Liver (tissue), 9 donors: ENCODE measurements around the gene ST3GAL3. TPM values are rescaled to one million over a fixed set of nuclear protein-coding genes. Genes with fewer than 3 reads are reported as not detected.

Experiments used
- DNase-seq: peaks from one replicate; pipeline ENCODE4 v3.0.0-alpha.2; 2017; ENCODE audit warnings: low spot score
- H3K27ac ChIP-seq, 2 donors: one replicate each; pipeline ENCODE4 v1.7.0; 2013; ENCODE audit warnings: inconsistent platforms in 2 of 2, low read length in 2 of 2, control low read depth in 1 of 2, low read depth in 1 of 2, mild to moderate bottlenecking in 1 of 2
- H3K27me3 ChIP-seq, 4 donors: one replicate each; pipeline versions ENCODE4 v1.6.1 to v1.7.0; 2013; ENCODE audit warnings: low read length in 3 of 4, inconsistent platforms in 1 of 4, mild to moderate bottlenecking in 1 of 4, moderate library complexity in 1 of 4; ENCODE audit not compliant: control insufficient read depth in 4 of 4, insufficient read depth in 4 of 4
- H3K36me3 ChIP-seq, 4 donors: one replicate each; pipeline versions ENCODE4 v1.6.1 to v1.7.0; 2013; ENCODE audit warnings: low read length in 3 of 4, mild to moderate bottlenecking in 3 of 4, low read depth in 1 of 4, moderate library complexity in 1 of 4; ENCODE audit not compliant: control insufficient read depth in 4 of 4, insufficient read depth in 3 of 4
- H3K4me1 ChIP-seq, 4 donors: one replicate each; pipeline versions ENCODE4 v1.6.1 to v1.7.0; 2013; ENCODE audit warnings: low read length in 3 of 4, mild to moderate bottlenecking in 3 of 4, moderate library complexity in 1 of 4; ENCODE audit not compliant: control insufficient read depth in 4 of 4, insufficient read depth in 4 of 4
- H3K4me3 ChIP-seq, 3 donors: one replicate each; pipeline versions ENCODE4 v1.6.1 to v1.7.0; 2013; ENCODE audit warnings: low read length in 3 of 3, control low read depth in 1 of 3, low read depth in 1 of 3, mild to moderate bottlenecking in 1 of 3
- H3K9ac ChIP-seq, 2 donors: one replicate each; pipeline ENCODE4 v1.7.0; 2013; ENCODE audit warnings: low read length in 2 of 2, mild to moderate bottlenecking in 2 of 2, moderate library complexity in 2 of 2, control low read depth in 1 of 2, low read depth in 1 of 2
- H3K9me3 ChIP-seq, 4 donors: one replicate each; pipeline versions ENCODE4 v1.6.1 to v1.7.0; 2013; ENCODE audit warnings: low read length in 3 of 4; ENCODE audit not compliant: control insufficient read depth in 4 of 4
- ATF3 ChIP-seq: IDR thresholded peaks from 2 replicates; pipeline ENCODE4 v1.6.1; 2016; ENCODE audit warnings: antibody characterized with exemption
- EGR1 ChIP-seq, 2 donors: IDR thresholded peaks; 2 replicates each; pipeline ENCODE4 v1.6.1; 2016 to 2018; ENCODE audit warnings: antibody characterized with exemption in 2 of 2, low read depth in 2 of 2
- FOXA1 ChIP-seq: IDR thresholded peaks from 2 replicates; pipeline ENCODE4 v1.6.1; 2016; ENCODE audit warnings: antibody characterized with exemption
- GABPA ChIP-seq, 2 donors: IDR thresholded peaks in 1 of 2; conservative IDR thresholded peaks in 1 of 2; 2 replicates each; pipeline ENCODE4 v1.6.1; 2016; ENCODE audit warnings: antibody characterized with exemption in 2 of 2, mild to moderate bottlenecking in 1 of 2, moderate library complexity in 1 of 2
- HNF4A ChIP-seq, 2 donors: conservative IDR thresholded peaks; 2 replicates each; pipeline ENCODE4 v1.6.1; 2016; ENCODE audit warnings: antibody characterized with exemption in 2 of 2, mild to moderate bottlenecking in 2 of 2
- HNF4G ChIP-seq: IDR thresholded peaks from 2 replicates; pipeline ENCODE4 v1.6.1; 2016; ENCODE audit warnings: antibody characterized with exemption
- MAX ChIP-seq: IDR thresholded peaks from 2 replicates; pipeline ENCODE4 v1.6.1; 2016; ENCODE audit warnings: antibody characterized with exemption
- NR2F2 ChIP-seq: IDR thresholded peaks from 2 replicates; pipeline ENCODE4 v1.6.1; 2016; ENCODE audit warnings: antibody characterized with exemption
- RAD21 ChIP-seq, 2 donors: IDR thresholded peaks; 2 replicates each; pipeline ENCODE4 v1.6.1; 2016; ENCODE audit warnings: antibody characterized with exemption in 2 of 2, mild to moderate bottlenecking in 2 of 2
- REST ChIP-seq: IDR thresholded peaks from 2 replicates; pipeline ENCODE4 v1.6.1; 2016; ENCODE audit warnings: antibody characterized with exemption, mild to moderate bottlenecking
- RXRA ChIP-seq, 2 donors: IDR thresholded peaks; 2 replicates each; pipeline ENCODE4 v1.6.1; 2017 to 2018; ENCODE audit warnings: antibody characterized with exemption in 2 of 2, mild to moderate bottlenecking in 1 of 2
- SP1 ChIP-seq: IDR thresholded peaks from 2 replicates; pipeline ENCODE4 v1.6.1; 2018; ENCODE audit warnings: antibody characterized with exemption, mild to moderate bottlenecking
- TAF1 ChIP-seq: conservative IDR thresholded peaks from 2 replicates; pipeline ENCODE4 v1.6.1; 2016; ENCODE audit warnings: antibody characterized with exemption, mild to moderate bottlenecking
- YY1 ChIP-seq: IDR thresholded peaks from 2 replicates; pipeline ENCODE4 v1.6.1; 2016; ENCODE audit warnings: antibody characterized with exemption, mild to moderate bottlenecking
- WGBS: extraction: QIAGEN DNeasy Blood & Tissue Kit; methylation state at CpG from one replicate; pipeline ENCODE4 v1.1.7; 2013; 5-methylcytosine and 5-hydroxymethylcytosine counted together
- polyA plus RNA-seq, 2 donors: library from polyadenylated mRNA; stranded (reverse) in 1 of 2; unstranded in 1 of 2; fragments of 200-250 nt in 1 of 2; fragments of >200 nt in 1 of 2; fragmentation: Nextera tagmentation in 1 of 2; extraction: Ambion mirVana in 1 of 2; gene quantifications; one replicate each; pipeline versions ENCODE4 v1.2.1 to v1.2.3, GENCODE V29; 2013 to 2015
- total RNA-seq, 2 donors: library from RNA; depleted of rRNA; stranded (reverse); fragments of >200 nt; gene quantifications; one replicate each; pipeline ENCODE4 v1.2.3, GENCODE V29; 2014
- TF ChIP-seq, protein P1 (sequence below): fragments of 150-350 bp; IDR thresholded peaks from 2 replicates; pipeline ENCODE4 v1.5.1; 2017; ENCODE audit warnings: improper control_type of control experiment, low read depth, low read length; ENCODE audit not compliant: missing input control
- TF ChIP-seq, protein P2 (sequence below): IDR thresholded peaks from 2 replicates; pipeline ENCODE4 v1.6.1; 2016; ENCODE audit warnings: antibody characterized with exemption
- donor health status: healthy.
- donor health status: healthy.
- donor health status: healthy.
- donor health status: healthy.
- donor health status: healthy.

The ST3GAL3 gene
- total and polyA plus RNA-seq, 4 donors = 4.9 to 11.4 (median 8.1) TPM

DNA sequence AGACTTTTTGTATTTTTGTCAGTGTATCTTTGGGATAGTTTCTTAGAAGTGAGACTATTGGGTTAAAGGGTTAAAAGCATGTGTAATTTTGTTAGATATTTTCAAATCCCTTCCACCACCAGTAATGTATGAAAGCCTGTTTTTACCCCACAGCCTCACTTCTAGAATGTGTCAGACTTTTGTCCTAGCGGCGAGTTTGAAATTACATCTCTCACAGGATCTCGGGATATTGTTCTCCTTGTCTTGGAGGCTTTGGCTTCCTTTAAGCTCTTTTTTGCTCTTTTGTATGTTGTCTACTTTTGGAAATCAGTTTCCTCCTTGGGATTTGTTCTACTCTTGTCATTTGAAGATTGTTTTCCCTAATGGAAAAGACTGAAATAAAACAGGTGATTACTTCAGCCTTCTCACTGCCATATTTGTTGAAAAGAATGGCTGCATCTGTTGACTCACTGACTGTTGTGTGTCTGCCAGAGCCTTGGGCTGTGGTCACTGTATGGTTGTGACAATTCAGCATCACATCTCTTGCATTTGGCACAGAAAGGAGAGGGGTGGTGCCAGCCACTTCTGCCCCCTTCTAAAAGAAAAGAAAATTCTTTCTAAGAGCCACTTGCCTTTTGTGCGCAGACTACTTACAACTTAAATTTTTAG, 22.6 kb downstream of the ST3GAL3 start:
- H3K9ac ChIP-seq = no peak overlapping the region
- H3K27me3 ChIP-seq = no peaks in the 10 kb centered on the region
- no peaks in the 10 kb centered on the region for H3K36me3 ChIP-seq
- DNase-seq = no peak
- H3K4me1 ChIP-seq = no peaks in the 10 kb centered on the region
- no peak overlapping the region for H3K27ac ChIP-seq
- 96% methylated on average over 4 of the region's 4 CpGs for whole genome bisulfite sequencing
- H3K4me3 ChIP-seq = no peak overlapping the region
- TF ChIP-seq RXRA (IDR thresholded peaks at IDR 0.05) = no peak
- TF ChIP-seq SP1 = no peak
- TF ChIP-seq, protein P1, sequence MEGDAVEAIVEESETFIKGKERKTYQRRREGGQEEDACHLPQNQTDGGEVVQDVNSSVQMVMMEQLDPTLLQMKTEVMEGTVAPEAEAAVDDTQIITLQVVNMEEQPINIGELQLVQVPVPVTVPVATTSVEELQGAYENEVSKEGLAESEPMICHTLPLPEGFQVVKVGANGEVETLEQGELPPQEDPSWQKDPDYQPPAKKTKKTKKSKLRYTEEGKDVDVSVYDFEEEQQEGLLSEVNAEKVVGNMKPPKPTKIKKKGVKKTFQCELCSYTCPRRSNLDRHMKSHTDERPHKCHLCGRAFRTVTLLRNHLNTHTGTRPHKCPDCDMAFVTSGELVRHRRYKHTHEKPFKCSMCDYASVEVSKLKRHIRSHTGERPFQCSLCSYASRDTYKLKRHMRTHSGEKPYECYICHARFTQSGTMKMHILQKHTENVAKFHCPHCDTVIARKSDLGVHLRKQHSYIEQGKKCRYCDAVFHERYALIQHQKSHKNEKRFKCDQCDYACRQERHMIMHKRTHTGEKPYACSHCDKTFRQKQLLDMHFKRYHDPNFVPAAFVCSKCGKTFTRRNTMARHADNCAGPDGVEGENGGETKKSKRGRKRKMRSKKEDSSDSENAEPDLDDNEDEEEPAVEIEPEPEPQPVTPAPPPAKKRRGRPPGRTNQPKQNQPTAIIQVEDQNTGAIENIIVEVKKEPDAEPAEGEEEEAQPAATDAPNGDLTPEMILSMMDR = no peak
- TF ChIP-seq, protein P2, sequence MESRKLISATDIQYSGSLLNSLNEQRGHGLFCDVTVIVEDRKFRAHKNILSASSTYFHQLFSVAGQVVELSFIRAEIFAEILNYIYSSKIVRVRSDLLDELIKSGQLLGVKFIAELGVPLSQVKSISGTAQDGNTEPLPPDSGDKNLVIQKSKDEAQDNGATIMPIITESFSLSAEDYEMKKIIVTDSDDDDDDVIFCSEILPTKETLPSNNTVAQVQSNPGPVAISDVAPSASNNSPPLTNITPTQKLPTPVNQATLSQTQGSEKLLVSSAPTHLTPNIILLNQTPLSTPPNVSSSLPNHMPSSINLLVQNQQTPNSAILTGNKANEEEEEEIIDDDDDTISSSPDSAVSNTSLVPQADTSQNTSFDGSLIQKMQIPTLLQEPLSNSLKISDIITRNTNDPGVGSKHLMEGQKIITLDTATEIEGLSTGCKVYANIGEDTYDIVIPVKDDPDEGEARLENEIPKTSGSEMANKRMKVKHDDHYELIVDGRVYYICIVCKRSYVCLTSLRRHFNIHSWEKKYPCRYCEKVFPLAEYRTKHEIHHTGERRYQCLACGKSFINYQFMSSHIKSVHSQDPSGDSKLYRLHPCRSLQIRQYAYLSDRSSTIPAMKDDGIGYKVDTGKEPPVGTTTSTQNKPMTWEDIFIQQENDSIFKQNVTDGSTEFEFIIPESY = no peak
- no peak for TF ChIP-seq TAF1
- TF ChIP-seq ATF3 = no peak
- TF ChIP-seq RAD21 (IDR thresholded peaks at IDR 0.05) = no peak
- TF ChIP-seq NR2F2 = no peak
- TF ChIP-seq GABPA (IDR thresholded peaks at IDR 0.05 in 1 of 2, conservative IDR thresholded peaks at IDR 0.05 in 1 of 2) = no peak
- TF ChIP-seq REST = no peak
- no peak for TF ChIP-seq HNF4A (conservative IDR thresholded peaks at IDR 0.05)
- no peak for TF ChIP-seq FOXA1
- no peaks in the 10 kb centered on the region for H3K9me3 ChIP-seq

GRCh38 chr1:43731867-43732531, 24.7 kb downstream of the ST3GAL3 start:
- H3K9ac ChIP-seq = no peak overlapping the region
- DNase-seq = peak; percentile 69
- 86% methylated on average over 7 of the region's 7 CpGs for WGBS
- TF ChIP-seq YY1 (no peak), RAD21 (IDR thresholded peaks at IDR 0.05) (no peak), REST (no peak), RXRA (IDR thresholded peaks at IDR 0.05) (no peak), MAX (no peak), EGR1 (IDR thresholded peaks at IDR 0.05; ENCODE audit: low read depth in 2 of 2) (no peak), FOXA1 (no peak), HNF4A (conservative IDR thresholded peaks at IDR 0.05) (no peak), TAF1 (no peak), HNF4G (no peak)
- TF ChIP-seq, protein P2 = no peak

More at GRCh38 chr1:43731867-43732531, 24.7 kb downstream of the ST3GAL3 start:
- no peak overlapping the region for H3K27ac ChIP-seq
- H3K4me1 ChIP-seq = no peaks in the 10 kb centered on the region
- H3K4me3 ChIP-seq = no peak overlapping the region
- H3K9me3 ChIP-seq = no peaks in the 10 kb centered on the region
- H3K36me3 ChIP-seq = peaks cover 0 to 9% (median 3%) of the 10 kb centered on the region in 4 donors
- no peaks in the 10 kb centered on the region for H3K27me3 ChIP-seq
